Lower leg skin (tissue), 4 donors: ENCODE results near the gene TMEM174. TPM values are rescaled to one million over a fixed set of nuclear protein-coding genes. Genes with fewer than 3 reads are reported as not detected.
"Not testable (repeated sequence)": the region's sequence is repeated elsewhere in the genome, so short reads cannot be mapped to it uniquely, and the experiment has no call there.

Source experiments
- DNase-seq, 2 donors: peaks; one replicate each; pipeline ENCODE4 v3.0.0-alpha.2; 2019; ENCODE audit warnings: low spot score in 2 of 2
- H3K4me3 ChIP-seq: fragments of 200-600 bp; sonication (generic); 2 replicates; pipeline ENCODE4 v1.5.1; 2017; ENCODE audit warnings: mild to moderate bottlenecking, low read depth; ENCODE audit not compliant: poor library complexity, severe bottlenecking
- CTCF ChIP-seq, 3 donors: fragments of 450-650 bp; IDR thresholded peaks; one replicate each; pipeline ENCODE4 v1.5.1; 2016; ENCODE audit warnings: antibody characterized with exemption in 3 of 3, mild to moderate bottlenecking in 3 of 3, moderate library complexity in 2 of 3
- POLR2A ChIP-seq, 2 donors: fragments of 450-650 bp; IDR thresholded peaks; one replicate each; pipeline ENCODE4 v1.6.1; 2016 to 2017; ENCODE audit warnings: antibody characterized with exemption in 2 of 2, mild to moderate bottlenecking in 1 of 2, moderate library complexity in 1 of 2
- WGBS, 2 donors: methylation state at CpG; one replicate each; pipeline ENCODE4 v1.1.5; 2018; 5-methylcytosine and 5-hydroxymethylcytosine counted together
- intact Hi-C: fragments of 100-400 bp; cut with DNase I; formaldehyde crosslinking; loops from one replicate; pipeline ENCODE4 v1.15.0; 2023; ENCODE audit warnings: low total_unique reads
- total RNA-seq, 4 donors: library from RNA; depleted of rRNA; stranded (reverse); fragments of >200 nt; gene quantifications; one replicate each; pipeline ENCODE4 v1.1.0, GENCODE V29; 2016

The TMEM174 gene
- total RNA-seq, 4 donors from 2014 or later = not detected

- WGBS, 2 donors = 54% methylated on average over 4 of the region's 4 CpGs
- intact Hi-C loops = loop anchor here (5.0 kb wide), 1 partner anchor 234 kb away; no protein-coding TSS in a partner anchor
- H3K4me3 ChIP-seq = no peak overlapping the region
- no peak for TF ChIP-seq CTCF (IDR thresholded peaks at IDR 0.05)
- TF ChIP-seq POLR2A (IDR thresholded peaks at IDR 0.05) = no peak
- no peak for DNase-seq
Measured at GRCh38 chr5:73218552-73219171, 45.7 kb downstream of the TMEM174 start.

GRCh38 chr5:73219336-73219735 is 46.3 kb downstream of the TMEM174 start:
- 86 to 94% methylated on average over 3 of the region's 3 CpGs for WGBS, 2 donors
- intact Hi-C loops = loop anchor here (5.0 kb wide), 1 partner anchor 233 kb away; no protein-coding TSS in a partner anchor
- not testable (repeated sequence) for H3K4me3 ChIP-seq, DNase-seq

- 71 to 91% methylated on average over 1 of the region's 1 CpG for WGBS, 2 donors
- no peak for TF ChIP-seq CTCF (IDR thresholded peaks at IDR 0.05)
- TF ChIP-seq POLR2A (IDR thresholded peaks at IDR 0.05) = no peak
- intact Hi-C loops = no loop called here
Measured at GRCh38 chr5:73221161-73221560, 48.2 kb downstream of the TMEM174 start.

GRCh38 chr5:73221726-73222125 is 48.7 kb downstream of the TMEM174 start:
- intact Hi-C loops = no loop called here
- H3K4me3 ChIP-seq = no peak overlapping the region
- DNase-seq = no peak
- TF ChIP-seq POLR2A (IDR thresholded peaks at IDR 0.05) = no peak
- no peak for TF ChIP-seq CTCF (IDR thresholded peaks at IDR 0.05)

More at GRCh38 chr5:73221161-73221560, 48.2 kb downstream of the TMEM174 start:
- H3K4me3 ChIP-seq = no peak overlapping the region
- no peak for DNase-seq

- intact Hi-C loops = no loop called here
- DNase-seq = no peak
- H3K4me3 ChIP-seq = no peak overlapping the region
- TF ChIP-seq POLR2A (IDR thresholded peaks at IDR 0.05) = no peak
- no peak for TF ChIP-seq CTCF (IDR thresholded peaks at IDR 0.05)
- WGBS, 2 donors = 64 to 67% methylated on average over 4 of the region's 4 CpGs
Measured at GRCh38 chr5:73222173-73222572, 49.2 kb downstream of the TMEM174 start.

Other genes starting within 250 kb of the TMEM174 start
- 10 to 100 TPM; 22.1 to 30.7 (median 30.1) TPM for gene FCHO2, start 217.2 kb upstream of the TMEM174 start, total RNA-seq
- gene TMEM171, start 52.6 kb upstream of the TMEM174 start, total RNA-seq = 1 to 10 TPM in 2 of 4 donors, under 1 TPM in 1, not detected in 1; 0.25 to 1.5 (median 1.3) TPM